Erythroblast (primary cell): ENCODE data around the gene KMT2D.

Source experiments
- GATA1 ChIP-seq: IDR thresholded peaks from 2 replicates; pipeline ENCODE4 v1.6.1; 2011; ENCODE audit warnings: low read depth, mild to moderate bottlenecking, control low read depth, low read length, moderate library complexity
- POLR2A ChIP-seq: IDR thresholded peaks from 2 replicates; pipeline ENCODE4 v1.6.1; 2011; ENCODE audit warnings: mild to moderate bottlenecking, low read length

GRCh38 chr12:49032276-49032675 is 28.3 kb downstream of the KMT2D start:
- no peak for TF ChIP-seq POLR2A
- no peak for TF ChIP-seq GATA1
